Stimulated activated CD4-positive, alpha-beta T cell treated with anti-CD3 and anti-CD28 coated beads, Interleukin-15, amount 100 ng/mL, for 1 hour (primary cell): ENCODE results near the gene GNPTG.

Experiments
- DNase-seq, 2 donors: peaks; one replicate each; pipeline ENCODE4 v3.0.0-alpha.2; 2020; ENCODE audit warnings: low read depth in 1 of 2, low spot score in 1 of 2

GNPTG gene

DNA sequence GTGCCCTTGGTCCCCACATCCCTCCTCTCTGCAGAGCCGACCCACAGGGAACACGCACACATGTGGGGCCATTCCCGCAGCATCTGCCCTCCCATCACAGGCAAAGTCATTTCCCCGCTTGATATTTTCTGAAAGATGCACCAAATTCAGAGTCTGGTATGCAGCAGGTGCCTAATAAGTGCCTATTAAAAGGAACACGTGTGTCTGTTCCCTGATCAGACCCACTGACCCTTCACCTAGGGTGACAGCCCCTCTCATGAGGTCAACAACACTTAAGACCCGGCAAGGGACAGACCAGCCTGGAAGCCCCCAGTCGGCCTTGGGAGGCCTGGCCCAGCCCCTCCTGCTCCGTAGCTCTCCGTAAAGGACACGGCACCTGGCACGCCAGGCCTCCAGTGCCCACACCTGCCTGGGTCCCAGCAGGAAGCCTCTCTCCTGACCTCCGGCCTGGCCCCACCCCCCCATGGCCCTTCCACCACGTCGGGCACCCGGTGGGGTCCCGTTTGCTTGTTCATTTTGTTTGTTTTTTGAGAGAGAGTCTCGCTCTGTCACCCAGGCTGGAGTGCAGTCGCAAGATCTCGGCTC, 42.7 kb downstream of the GNPTG start:
- DNase-seq, result no peak

DNA sequence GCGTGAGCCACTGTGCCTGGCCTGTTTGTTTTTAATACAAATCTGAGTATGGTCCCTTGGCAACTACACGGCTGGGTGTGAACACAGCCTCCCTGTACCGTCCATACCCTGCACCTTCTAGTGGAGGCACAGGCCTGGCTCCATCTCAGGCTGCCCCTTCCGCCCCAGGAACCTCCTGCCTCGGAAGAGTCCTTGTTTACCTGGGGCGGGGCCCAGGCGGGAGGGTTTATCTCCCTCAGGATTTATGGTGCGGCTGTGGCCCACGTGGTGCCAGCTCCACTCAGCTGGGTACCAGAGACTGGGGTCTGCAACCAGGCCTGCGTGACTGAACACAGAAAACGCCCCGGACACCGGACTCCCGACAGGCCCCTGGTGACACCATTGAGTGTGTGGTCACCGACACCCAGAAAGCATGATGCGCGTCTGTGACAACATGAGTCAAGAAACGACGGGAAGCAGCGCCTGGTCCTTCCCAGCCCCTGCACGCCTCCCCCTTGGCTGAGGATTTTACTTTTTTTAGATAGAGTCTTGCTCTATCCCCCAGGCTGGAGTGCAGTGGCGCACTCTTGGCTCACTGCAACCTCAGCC, 43.8 kb downstream of the GNPTG start:
- DNase-seq, result no peak

DNA sequence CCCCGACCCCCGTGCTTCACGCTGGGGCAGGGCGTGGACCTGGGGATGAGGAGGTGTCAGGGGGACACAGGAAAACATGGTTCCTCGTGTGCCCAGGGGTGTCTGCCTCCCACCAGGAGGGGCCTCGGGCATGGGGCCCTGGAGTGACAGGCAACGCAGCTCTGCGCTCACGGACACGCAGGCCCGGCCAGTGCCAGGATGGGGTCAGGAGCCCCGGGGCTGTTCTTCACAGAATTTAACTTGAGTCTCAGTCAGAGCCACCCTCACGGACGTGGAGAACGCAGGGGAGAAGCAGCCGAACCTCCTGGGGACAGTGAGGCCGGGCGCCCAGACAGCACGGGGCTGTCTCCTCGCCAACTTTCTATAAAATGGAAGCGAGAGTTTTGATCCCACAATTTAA, 46.0 kb downstream of the GNPTG start:
- DNase-seq, result no peak

DNA sequence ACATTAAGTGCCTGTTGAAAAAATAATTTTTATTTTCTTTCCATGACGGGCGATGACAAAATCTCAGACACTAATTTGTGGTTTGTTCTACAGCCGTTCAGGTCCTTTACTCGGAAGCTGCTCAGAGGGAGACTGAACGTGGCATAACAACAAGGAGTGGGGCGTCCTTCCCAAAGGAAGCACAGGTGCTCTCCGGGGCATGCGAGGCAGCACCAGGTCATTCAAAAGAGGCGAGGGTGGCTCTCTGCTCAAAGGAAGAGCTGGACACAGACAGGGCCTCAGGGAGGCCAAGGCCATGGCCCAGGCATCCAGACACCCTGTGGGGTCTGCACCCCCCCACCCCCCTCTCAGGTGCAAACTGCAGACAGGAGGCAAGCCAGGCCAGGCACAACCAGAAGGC, 46.6 kb downstream of the GNPTG start:
- no peak for DNase-seq

DNA sequence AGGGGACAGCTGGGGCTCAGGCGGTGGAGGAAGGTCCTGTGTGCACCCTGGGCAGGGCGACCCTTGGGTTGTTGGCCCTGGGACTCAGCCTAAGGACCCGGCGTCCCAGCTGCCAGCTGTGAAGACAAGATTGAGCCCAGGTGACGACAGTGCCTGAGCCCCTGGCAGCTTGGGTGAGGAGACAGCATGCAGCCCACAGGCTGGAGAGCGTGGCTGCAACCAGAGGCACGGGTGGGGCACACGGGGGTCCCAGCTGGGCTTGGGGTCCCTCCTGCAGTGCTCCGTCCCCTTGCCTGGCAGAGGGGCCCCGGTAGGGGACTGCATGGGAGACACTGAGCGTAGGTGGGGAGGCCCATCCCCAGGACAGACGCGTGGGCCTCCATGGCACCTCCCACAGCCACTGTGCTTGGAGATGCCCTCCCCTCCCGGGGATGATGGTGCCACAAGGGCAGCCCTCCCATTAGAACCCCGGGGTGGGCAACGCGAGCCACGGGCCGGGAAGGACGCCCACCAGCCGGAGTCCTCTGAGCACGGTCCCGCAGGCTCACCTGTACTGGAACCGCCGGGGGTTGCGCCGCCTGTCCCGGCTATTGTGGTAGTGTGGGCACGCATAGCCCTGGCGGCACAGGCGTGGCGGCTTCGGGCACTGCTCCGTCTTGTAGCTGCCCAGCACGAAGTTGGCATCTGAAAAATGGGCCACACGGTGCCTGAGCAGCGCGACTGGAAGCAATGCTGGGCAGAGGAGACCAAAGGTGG, 47.3 kb downstream of the GNPTG start:
- no peak for DNase-seq

DNA sequence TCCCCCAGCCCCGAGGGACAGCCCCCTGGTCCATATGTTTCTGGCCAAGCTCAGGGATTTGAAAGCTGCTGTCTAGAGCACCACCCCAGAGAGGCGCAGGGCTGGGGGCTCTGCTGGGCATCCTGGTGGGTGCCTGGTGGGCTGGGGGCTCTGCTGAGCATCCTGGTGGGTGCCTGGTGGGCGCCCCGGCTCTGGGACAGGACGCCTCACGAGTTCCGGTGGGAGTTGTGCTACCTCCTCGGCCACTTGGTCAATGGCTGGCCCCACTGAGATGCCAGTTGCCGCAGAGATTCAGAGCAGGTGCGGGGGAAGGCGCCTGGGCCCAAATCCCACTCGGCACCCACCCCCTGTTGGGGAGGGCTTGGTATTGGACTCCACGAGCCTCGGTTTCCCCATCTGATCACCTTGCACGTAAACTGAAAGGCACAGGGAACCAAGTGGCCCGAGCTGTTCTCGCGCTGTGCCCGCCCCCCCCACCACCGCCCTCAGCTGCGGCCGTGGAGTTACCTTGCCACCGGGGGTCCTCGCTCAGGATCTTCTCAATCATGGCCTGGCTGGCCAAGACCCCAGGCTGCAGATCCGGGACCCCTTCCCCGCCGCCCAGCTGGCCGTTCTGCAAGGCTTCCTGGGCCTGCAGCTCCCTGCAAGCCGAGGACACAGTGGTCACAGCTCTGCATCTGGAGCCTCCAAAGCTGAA, 49.5 kb downstream of the GNPTG start:
- no peak for DNase-seq

DNA sequence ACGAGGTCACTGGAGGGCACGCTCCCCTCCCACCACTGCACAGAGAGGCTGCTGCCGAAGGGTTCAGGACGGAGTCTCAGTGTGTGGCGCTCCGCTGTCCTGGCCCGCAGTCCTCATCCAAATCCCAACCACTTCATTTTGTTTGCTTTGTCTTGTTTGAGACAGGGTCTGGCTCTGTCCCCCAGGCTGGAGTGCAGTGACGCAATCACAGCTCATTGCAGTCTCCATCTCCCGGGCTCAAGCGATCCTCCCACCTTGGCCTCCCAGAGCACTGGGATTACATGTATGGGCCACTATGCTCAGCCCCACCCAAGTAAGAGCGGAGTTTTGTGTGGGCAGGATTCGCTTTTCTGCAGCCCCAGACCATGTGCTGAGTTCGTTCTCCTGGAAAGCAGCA, 50.0 kb downstream of the GNPTG start:
- no peak for DNase-seq

DNA sequence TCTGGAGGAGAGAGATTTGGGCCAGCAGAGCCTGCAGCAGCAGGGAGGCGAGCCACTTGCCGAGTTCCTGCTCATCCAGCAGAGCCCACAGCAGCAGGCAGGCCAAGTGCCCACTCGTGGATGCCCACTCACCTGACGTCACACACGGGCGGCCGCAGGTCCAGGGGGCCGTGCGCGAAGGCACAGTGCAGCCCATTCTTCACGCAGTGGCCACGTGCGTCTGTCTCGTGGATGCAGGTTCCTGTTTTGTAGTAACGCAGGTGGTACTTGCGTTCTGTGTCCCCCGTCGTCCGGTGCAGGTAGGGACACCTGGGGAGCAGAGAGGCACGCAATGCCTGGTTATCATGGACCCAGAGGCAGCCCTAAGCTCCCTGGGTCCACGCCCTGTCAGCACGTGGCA, 51.3 kb downstream of the GNPTG start:
- no peak for DNase-seq

DNA sequence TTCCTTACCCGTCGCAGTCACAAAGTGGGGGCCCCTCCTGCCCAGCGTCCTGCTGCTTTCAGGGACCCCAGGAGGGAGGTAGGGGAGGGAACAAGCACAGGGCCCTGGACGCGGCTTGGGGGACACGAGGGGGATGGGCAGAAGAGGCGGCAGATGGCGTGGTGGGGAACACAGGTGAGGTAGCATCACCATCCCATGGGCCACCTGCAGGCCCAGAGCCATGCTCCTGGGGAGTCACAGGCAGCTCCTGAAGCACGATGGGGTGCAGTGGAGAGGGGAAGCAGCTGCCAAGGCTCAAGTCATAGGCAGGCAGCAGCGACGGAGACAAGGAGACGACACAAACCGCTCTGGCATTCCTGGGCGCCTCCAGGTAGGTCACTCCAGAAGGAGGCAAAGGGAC, 52.0 kb downstream of the GNPTG start:
- DNase-seq, result no peak

DNA sequence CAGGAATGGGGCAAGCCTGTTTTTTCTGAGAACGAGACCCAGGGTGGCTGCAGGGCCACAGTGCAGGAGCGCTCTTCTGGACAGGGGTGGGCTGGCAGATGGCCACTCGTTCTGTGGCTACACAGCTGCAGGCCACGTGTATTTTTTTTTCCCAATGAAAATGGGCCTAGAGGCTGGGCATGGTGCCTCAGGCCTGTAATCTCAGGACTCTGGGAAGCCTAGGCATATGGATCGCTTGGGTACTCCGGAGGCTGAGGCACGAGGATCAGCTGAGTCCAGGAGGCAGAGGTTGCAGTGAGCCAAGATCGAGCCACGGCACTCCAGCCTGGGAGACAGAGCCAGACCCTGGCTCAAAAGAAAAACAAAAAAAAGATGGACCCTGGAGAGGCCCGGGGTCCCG, 56.0 kb downstream of the GNPTG start:
- no peak for DNase-seq

DNA sequence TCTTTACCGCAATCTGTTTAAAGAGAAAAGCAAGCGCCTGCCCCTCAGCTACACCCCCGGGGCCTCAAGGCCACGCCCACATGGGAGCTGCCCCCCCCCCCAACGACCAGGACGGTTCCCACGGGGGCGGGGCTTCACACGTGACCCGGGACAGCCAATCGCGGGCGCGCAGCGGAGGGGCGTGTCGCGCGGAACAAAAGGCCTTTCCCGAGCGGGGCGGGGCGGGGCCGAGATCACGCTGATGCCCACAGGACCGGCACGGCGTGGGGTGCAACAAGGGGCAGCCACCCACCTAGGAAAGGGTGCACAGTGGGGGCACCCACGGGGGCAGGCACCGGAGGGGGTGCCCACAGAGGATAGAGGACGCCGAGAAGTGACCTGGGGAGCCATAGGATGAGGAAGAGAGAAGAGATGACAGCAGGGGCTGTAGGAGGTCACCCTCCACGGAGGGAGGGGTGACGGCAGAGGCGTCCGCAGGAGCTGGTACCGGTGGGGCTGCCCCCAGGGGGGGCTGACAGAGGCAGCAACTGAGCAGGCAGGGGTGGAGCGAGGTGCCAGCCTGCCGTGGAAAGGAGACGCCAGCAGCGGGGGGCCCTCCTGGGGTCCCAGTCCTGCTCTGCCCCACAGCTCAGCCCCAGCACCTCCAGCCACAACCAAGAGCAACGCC, 56.6 kb downstream of the GNPTG start:
- DNase-seq, result peak; percentile 97

DNA sequence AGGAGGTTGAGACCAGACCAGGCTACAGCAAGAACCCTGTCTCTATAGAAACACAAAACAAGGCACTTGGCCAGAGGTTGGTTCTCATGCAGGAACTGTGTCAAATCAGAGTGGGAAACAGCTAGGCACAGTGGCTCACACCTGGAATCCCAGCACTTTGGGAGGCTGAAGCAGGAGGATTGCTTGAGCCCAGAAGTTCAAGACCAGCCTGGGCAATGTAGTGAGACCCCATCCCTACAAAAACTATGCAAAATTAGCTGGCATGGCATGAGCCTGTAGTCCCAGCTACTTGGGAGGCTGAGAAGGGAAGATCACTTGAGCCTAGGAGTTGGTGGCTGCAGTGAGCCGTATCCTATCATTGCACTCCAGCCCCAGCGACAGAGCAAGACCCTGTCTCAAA, 61.1 kb downstream of the GNPTG start:
- no peak for DNase-seq
